GM12873 (cell line): ENCODE results near the gene SPRN.

Experiments
- CTCF ChIP-seq: IDR thresholded peaks from 2 replicates; pipeline ENCODE4 v1.5.1; 2012; ENCODE audit warnings: low read depth, mild to moderate bottlenecking, moderate library complexity, low read length, control low read depth; ENCODE audit not compliant: insufficient read depth; ENCODE audit errors: missing control alignments

SPRN gene

DNA sequence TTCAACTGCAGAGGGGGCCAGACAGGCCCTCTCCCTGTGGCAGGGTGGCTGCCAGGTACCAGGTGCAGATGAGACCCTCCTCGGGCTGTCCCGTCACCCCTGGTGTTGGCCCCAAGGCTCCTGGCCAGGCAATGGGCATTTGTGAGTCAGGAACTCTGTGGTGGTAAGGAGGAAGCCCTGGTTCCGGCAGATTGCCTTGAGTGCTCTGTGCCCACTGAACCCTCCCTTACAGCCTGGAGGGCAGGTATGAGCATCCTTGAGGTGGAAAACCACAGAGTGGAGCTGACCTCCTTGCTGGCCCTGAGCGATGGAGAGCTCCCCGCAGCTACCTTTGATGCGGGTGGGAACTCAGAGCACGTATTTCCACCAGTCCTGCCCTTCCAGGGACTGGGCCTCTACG, 43.4 kb downstream of the SPRN start:
- no peak for TF ChIP-seq CTCF

- no peak for TF ChIP-seq CTCF
Observed at GRCh38 chr10:133379801-133380666, 44.4 kb downstream of the SPRN start.

GRCh38 chr10:133379152-133379800, 45.1 kb downstream of the SPRN start, which contains the start of gene PAOX:
TSS of gene PAOX (plus strand) at chr10:133379262. CDS start at chr10:133379317, 55 bp downstream.
- TF ChIP-seq CTCF = no peak

DNA sequence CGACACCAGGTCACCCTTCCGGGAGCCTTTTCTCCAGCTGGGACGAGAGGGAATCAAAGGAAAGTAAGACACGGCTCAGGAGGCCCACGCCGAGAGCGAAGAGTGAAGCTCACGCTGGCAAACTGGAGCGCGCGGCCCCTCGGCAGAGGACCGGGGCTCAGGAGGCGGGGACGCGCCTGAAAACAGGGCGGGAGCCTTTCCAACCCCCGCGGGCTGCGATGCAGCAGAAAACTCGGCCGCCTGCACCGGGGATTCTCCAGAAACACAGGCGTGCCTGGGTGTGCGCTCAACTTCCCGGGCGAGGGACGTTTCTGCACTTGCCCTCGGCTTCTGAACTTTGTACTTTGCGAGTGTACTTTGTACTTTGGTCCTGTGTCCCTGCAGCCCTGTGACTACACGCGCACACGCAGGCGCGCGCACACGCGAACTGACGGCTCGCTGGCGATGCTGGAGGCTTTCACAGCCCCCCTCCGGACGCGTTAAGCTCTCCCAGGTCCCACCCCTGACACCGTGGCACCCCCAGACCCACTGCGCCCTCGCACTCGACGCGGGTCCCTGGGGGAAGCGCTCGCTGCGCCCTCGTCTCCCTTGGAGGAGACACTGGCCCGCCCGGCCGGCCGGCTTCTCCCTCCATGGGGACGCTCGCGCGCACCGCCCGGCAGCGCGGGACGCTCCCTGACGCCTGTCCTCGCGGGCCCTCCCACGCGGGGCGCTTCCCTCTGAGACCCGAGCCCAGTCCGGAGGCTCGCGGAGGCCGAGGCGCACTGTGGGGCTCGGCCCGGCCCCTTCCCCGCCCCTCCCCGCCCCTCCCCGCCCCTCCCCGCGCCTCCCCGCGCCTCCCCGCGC, 46.0 kb downstream of the SPRN start:
- TF ChIP-seq CTCF = no peak

DNA sequence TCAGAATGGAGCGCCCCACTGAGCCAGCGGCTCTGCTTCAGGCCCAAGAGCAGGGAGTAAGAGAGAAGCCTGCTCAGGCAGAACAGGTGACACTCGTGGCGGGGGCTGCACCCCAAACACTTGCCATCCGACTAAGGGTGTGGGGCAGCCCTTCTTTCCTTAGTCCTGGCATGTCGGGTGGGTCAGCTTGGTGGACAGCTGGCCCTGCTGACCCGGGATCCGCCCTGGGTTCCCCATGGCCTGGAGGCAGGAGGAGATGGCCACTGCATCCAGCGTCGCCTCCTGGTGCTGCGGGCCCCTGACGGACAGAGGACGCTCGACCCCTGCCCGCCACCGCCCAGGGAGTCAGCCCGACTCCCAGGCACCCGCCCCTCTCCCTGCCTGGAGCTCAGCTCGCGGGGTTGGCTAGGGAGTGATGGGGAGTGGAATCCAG, 46.6 kb downstream of the SPRN start:
- TF ChIP-seq CTCF = no peak

DNA sequence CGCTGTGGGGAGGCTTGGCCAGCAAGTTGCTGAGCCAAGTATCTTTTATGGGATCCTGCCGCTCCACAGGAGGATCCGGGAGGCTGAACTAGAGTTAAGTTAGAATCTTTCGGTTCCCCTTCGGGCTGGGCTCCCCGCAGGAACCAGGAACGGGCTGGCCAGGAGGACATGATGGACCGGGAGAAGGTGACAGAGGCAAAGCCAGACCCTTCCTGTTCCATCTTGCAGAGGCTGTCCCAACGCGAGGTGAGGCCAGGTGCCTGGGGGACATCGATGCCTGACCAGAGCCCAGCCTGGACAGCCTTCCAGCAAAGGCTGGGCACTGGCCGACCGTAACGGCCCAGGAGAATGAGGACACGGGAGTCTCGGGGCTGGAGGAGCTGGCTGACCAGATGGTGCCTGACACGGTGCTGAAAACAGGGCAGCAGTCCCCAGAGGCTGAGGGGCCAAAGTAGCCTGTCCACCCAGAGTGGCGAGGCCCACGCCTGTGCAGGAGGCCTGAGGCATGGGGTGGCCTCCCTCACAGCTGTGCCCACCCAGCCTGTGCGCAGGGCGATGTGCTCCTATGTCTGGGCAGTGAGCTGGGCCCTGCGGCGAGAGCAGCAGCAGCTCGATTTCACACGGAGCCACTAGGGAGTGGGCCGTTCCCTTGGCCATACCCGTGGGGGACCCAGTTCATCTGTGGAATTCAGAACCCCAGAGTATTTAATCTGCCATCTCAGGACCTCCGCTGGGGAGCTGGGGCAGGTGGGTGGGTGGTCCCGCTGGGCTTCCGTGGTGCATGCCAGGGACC, 47.2 kb downstream of the SPRN start:
- TF ChIP-seq CTCF = no peak
